Heart left ventricle (tissue), 16 donors: ENCODE data around the gene NKX2-1. TPM values are rescaled to one million over a fixed set of nuclear protein-coding genes. Genes with fewer than 3 reads are reported as not detected.

Experiments used
- ATAC-seq, 4 donors: fragments of 200-7000 bp; cut with Tn5 transposase; one replicate each; pipeline ENCODE4 v1.9.1; 2020 to 2022; ENCODE audit warnings: moderate library complexity in 4 of 4, mild to moderate bottlenecking in 3 of 4, moderate number of reproducible peaks in 1 of 4
- DNase-seq, 5 donors: peaks; one replicate each; pipeline ENCODE4 v3.0.0-alpha.2; 2020
- H3K27ac ChIP-seq, 12 donors: fragments of 200-600 bp; sonication (generic) in 4 of 12; one replicate each; pipeline versions ENCODE4 v1.5.0 to v1.8.0; 2016 to 2022; ENCODE audit warnings: mild to moderate bottlenecking in 2 of 12
- H3K27me3 ChIP-seq, 9 donors: fragments of 200-600 bp; sonication (generic) in 2 of 9; one replicate each; pipeline versions ENCODE4 v1.5.1 to v1.8.0; 2016 to 2022; ENCODE audit warnings: mild to moderate bottlenecking in 3 of 9
- H3K36me3 ChIP-seq, 9 donors: fragments of 200-600 bp; sonication (generic) in 2 of 9; one replicate each; pipeline versions ENCODE4 v1.5.0 to v1.8.0; 2018 to 2022; ENCODE audit warnings: mild to moderate bottlenecking in 2 of 9
- H3K4me1 ChIP-seq, 12 donors: fragments of 200-600 bp; sonication (generic) in 4 of 12; one replicate each; pipeline versions ENCODE4 v1.5.0 to v1.8.0; 2016 to 2022; ENCODE audit warnings: mild to moderate bottlenecking in 3 of 12
- H3K4me3 ChIP-seq, 12 donors: fragments of 200-600 bp; sonication (generic) in 4 of 12; one replicate each; pipeline versions ENCODE4 v1.5.0 to v1.8.0; 2017 to 2022; ENCODE audit warnings: mild to moderate bottlenecking in 9 of 12, moderate library complexity in 4 of 12
- H3K9me3 ChIP-seq, 12 donors: fragments of 200-600 bp; sonication (generic) in 4 of 12; one replicate each; pipeline versions ENCODE4 v1.5.0 to v1.8.0; 2016 to 2022; ENCODE audit warnings: mild to moderate bottlenecking in 1 of 12
- CTCF ChIP-seq, 12 donors: fragments of 200-600 bp; sonication (generic) in 4 of 12; IDR thresholded peaks; one replicate each; pipeline versions ENCODE4 v1.5.0 to v1.8.0; 2018 to 2022; ENCODE audit warnings: antibody characterized with exemption in 12 of 12, mild to moderate bottlenecking in 5 of 12
- POLR2A ChIP-seq, 2 donors: fragments of 450-650 bp; IDR thresholded peaks; one replicate each; pipeline ENCODE4 v1.6.1; 2017; ENCODE audit warnings: antibody characterized with exemption in 2 of 2, mild to moderate bottlenecking in 2 of 2, moderate library complexity in 2 of 2
- WGBS, 4 donors: extraction: QIAGEN DNeasy Blood & Tissue Kit in 2 of 4; methylation state at CpG; one replicate each; pipeline versions ENCODE4 v1.1.5 to v1.1.7; 2013 to 2018; 5-methylcytosine and 5-hydroxymethylcytosine counted together
- intact Hi-C, 10 donors: fragments of 100-400 bp; cut with DNase I; formaldehyde crosslinking; loops; one replicate each; pipeline versions ENCODE4 v1.11.1 to v1.14.2; 2022
- polyA plus RNA-seq, 2 donors: library from polyadenylated mRNA; stranded (reverse); fragments of 200-250 nt; gene quantifications; one replicate each; pipeline ENCODE4 v1.2.3, GENCODE V29; 2013
- total RNA-seq, 9 donors: library from RNA; depleted of rRNA in 2 of 9; stranded (reverse); fragments of >200 nt in 2 of 9; fragmentation: NEBNext Ultra II Directional in 3 of 9; extraction: Animal tissue kit (Norgen Biotek cat#: 25700) in 3 of 9; gene quantifications; one replicate each; pipeline versions ENCODE4 v1.1.0 to v1.2.4, GENCODE V29; 2016 to 2023
- donor health status: ischemic (EF 13 %, LVEDD 7.1; RV severe dilation, severe dysfunction).
- donor health status: healthy with polysubstance abuse.
- donor health status: DM: no; HTN: yes; CAD: no.
- donor health status: DM: no; HTN: no; CAD: no.
- donor health status: ischemic (EF 25% LVEDD 6.9; RV normal size, moderate dysfunction).
- donor health status: ischemic (EF 25% LVEDD 5.7; RV mildly dilated, moderate dysfunction).
- donor health status: healthy.
- donor health status: DM: yes; HTN: yes; CAD: no.
- donor health status: ischemic (EF 35%, LVEDD 5.7; RV mildly dilated, moderate dysfunction).
- donor health status: nonischemic (EF 11% LVEDD 7.7; RV severe dilation, severe dysfunction).
- donor health status: DM: yes; HTN: yes; CAD: no.
- donor health status: PGD.
- donor health status: ischemic (EF 29% LVEDD 5.4; RV normal size, mild dysfunction).
- donor health status: nonischemic (EF 23%, LVEDD 6.1; RV moderate dilation, normal function).

Gene NKX2-1
- total and polyA plus RNA-seq, 11 donors: not detected

GRCh38 chr14:36511981-36512584, 7.9 kb downstream of the NKX2-1 start:
- Histone ChIP-seq H3K27ac (no peak overlapping the region), H3K36me3 (no peaks in the 10 kb centered on the region), H3K9me3 (no peaks in the 10 kb centered on the region), H3K27me3 (peaks cover 54 to 100% (median 97%) of the 10 kb centered on the region in 9 donors), H3K4me1 (peaks cover 0 to 22% (median 0%) of the 10 kb centered on the region in 12 donors), H3K4me3 (no peak overlapping the region)
- no peak for DNase-seq
- intact Hi-C loops: no loop called here
- TF ChIP-seq POLR2A (IDR thresholded peaks at IDR 0.05) (no peak), CTCF (IDR thresholded peaks at IDR 0.05) (no peak)
- ATAC-seq: no peak
- WGBS, 4 donors: 7 to 17% (median 8%) methylated on average over 7 of the region's 7 CpGs

GRCh38 chr14:36510874-36511273, 9.2 kb downstream of the NKX2-1 start:
- no peak overlapping the region for H3K27ac ChIP-seq
- no peak for ATAC-seq
- 8 to 17% (median 11%) methylated on average over 6 of the region's 6 CpGs for WGBS, 4 donors
- TF ChIP-seq CTCF (IDR thresholded peaks at IDR 0.05) (no peak), POLR2A (IDR thresholded peaks at IDR 0.05) (no peak)
- no peaks in the 10 kb centered on the region for H3K36me3 ChIP-seq
- DNase-seq: no peak
- H3K9me3 ChIP-seq: no peaks in the 10 kb centered on the region
- no peak overlapping the region for H3K4me3 ChIP-seq
- peaks cover 0 to 20% (median 0%) of the 10 kb centered on the region in 12 donors for H3K4me1 ChIP-seq
- H3K27me3 ChIP-seq: peaks cover 60 to 100% (median 97%) of the 10 kb centered on the region in 9 donors
- intact Hi-C loops: no loop called here

- Histone ChIP-seq H3K9me3 (no peaks in the 10 kb centered on the region), H3K4me3 (no peak overlapping the region), H3K36me3 (no peaks in the 10 kb centered on the region), H3K27me3 (peaks cover 66 to 100% (median 97%) of the 10 kb centered on the region in 9 donors), H3K27ac (no peak overlapping the region), H3K4me1 (peaks cover 0 to 20% (median 0%) of the 10 kb centered on the region in 12 donors)
- ATAC-seq (no peak), DNase-seq (no peak)
- no peak for TF ChIP-seq CTCF (IDR thresholded peaks at IDR 0.05)
- no peak for TF ChIP-seq POLR2A (IDR thresholded peaks at IDR 0.05)
- intact Hi-C loops: no loop called here
- 2 to 4% (median 3%) methylated on average over 16 to 20 of the region's 20 CpGs for WGBS, 4 donors
Measured at GRCh38 chr14:36510078-36510799, 9.8 kb downstream of the NKX2-1 start.

GRCh38 chr14:36509069-36509917, 10.7 kb downstream of the NKX2-1 start:
- 3 to 5% (median 4%) methylated on average over 14 of the region's 14 CpGs for WGBS, 4 donors

More at GRCh38 chr14:36509069-36509917, 10.7 kb downstream of the NKX2-1 start:
- Histone ChIP-seq H3K9me3 (no peaks in the 10 kb centered on the region), H3K4me1 (peaks cover 0 to 22% (median 2%) of the 10 kb centered on the region in 12 donors), H3K36me3 (no peaks in the 10 kb centered on the region), H3K4me3 (no peak overlapping the region), H3K27ac (no peak overlapping the region), H3K27me3 (peaks cover 68 to 100% (median 97%) of the 10 kb centered on the region in 9 donors)
- TF ChIP-seq POLR2A (IDR thresholded peaks at IDR 0.05): no peak
- no peak for TF ChIP-seq CTCF (IDR thresholded peaks at IDR 0.05)
- intact Hi-C loops: no loop called here
- DNase-seq: no peak
- no peak for ATAC-seq
